Ovary (tissue), 3 donors: ENCODE measurements around the gene RARS2.

ENCODE experiments used
- CTCF ChIP-seq, 3 donors: fragments of 450-650 bp in 2 of 3; fragments of 200-600 bp in 1 of 3; IDR thresholded peaks; one replicate each; pipeline versions ENCODE4 v1.5.1 to v1.8.0; 2016 to 2022; ENCODE audit warnings: antibody characterized with exemption in 3 of 3, mild to moderate bottlenecking in 1 of 3
- POLR2A ChIP-seq: fragments of 450-650 bp; IDR thresholded peaks from one replicate; pipeline ENCODE4 v1.6.1; 2017; ENCODE audit warnings: antibody characterized with exemption, mild to moderate bottlenecking, moderate library complexity
- donor health status: DM: no; HTN: no; CAD: no.

GRCh38 chr6:87628881-87629280 lies 39.1 kb upstream of the RARS2 start:
- TF ChIP-seq CTCF (IDR thresholded peaks at IDR 0.05) (no peak), POLR2A (no peak)
